Neutrophil (primary cell): ENCODE measurements around the gene MRGPRD.

Experiments used
- H3K27ac ChIP-seq: fragments of 200-600 bp; sonication (generic); 2 replicates; pipeline ENCODE4 v1.5.1; 2016; ENCODE audit warnings: mild to moderate bottlenecking, moderate library complexity
- H3K27me3 ChIP-seq: fragments of 200-600 bp; sonication (generic); 2 replicates; pipeline ENCODE4 v1.6.0; 2016; ENCODE audit warnings: mild to moderate bottlenecking
- H3K36me3 ChIP-seq: fragments of 200-600 bp; sonication (generic); 2 replicates; pipeline ENCODE4 v1.5.1; 2017
- H3K4me1 ChIP-seq, 2 experiments: fragments of 200-600 bp in 1 of 2; sonication (generic) in 1 of 2; 1 replicate in 1 of 2; 2 replicates in 1 of 2; pipeline versions ENCODE4 v1.5.1 to v1.6.1; 2013 to 2016; ENCODE audit warnings: low read depth in 1 of 2, low read length in 1 of 2, mild to moderate bottlenecking in 1 of 2, moderate library complexity in 1 of 2; ENCODE audit not compliant: control insufficient read depth in 1 of 2, insufficient read depth in 1 of 2
- H3K4me3 ChIP-seq, 2 experiments: fragments of 200-600 bp in 1 of 2; sonication (generic) in 1 of 2; 1 replicate in 1 of 2; 2 replicates in 1 of 2; pipeline ENCODE4 v1.5.1; 2013 to 2016; ENCODE audit warnings: low read depth in 1 of 2, low read length in 1 of 2, mild to moderate bottlenecking in 1 of 2, moderate library complexity in 1 of 2
- H3K9me3 ChIP-seq: fragments of 200-600 bp; sonication (generic); 2 replicates; pipeline ENCODE4 v1.5.1; 2016
- TF ChIP-seq, protein P1 (sequence below): fragments of 200-600 bp; sonication (generic); IDR thresholded peaks from 2 replicates; pipeline ENCODE4 v1.5.1; 2016; ENCODE audit warnings: antibody characterized with exemption

The MRGPRD gene

DNA sequence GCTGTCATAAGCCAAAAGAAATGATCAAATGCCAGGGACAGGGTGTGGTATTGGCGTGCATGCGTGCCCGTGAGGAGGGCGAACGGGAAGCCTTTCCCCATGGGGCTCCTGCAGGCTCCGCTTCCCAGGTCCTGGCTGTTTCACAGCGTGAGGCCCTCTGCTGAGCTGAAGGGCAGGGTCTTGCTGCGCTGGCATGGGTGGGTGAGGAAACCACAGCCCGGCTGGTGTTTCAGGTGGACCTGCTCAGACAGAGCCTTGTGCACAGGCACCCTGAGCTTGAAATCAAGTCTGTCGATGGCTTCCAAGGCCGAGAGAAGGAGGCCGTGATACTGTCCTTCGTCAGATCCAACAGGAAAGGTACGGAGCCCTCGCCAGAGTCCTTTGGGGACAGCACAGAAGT is 45.7 kb downstream of the MRGPRD start:
- TF ChIP-seq, protein P1, sequence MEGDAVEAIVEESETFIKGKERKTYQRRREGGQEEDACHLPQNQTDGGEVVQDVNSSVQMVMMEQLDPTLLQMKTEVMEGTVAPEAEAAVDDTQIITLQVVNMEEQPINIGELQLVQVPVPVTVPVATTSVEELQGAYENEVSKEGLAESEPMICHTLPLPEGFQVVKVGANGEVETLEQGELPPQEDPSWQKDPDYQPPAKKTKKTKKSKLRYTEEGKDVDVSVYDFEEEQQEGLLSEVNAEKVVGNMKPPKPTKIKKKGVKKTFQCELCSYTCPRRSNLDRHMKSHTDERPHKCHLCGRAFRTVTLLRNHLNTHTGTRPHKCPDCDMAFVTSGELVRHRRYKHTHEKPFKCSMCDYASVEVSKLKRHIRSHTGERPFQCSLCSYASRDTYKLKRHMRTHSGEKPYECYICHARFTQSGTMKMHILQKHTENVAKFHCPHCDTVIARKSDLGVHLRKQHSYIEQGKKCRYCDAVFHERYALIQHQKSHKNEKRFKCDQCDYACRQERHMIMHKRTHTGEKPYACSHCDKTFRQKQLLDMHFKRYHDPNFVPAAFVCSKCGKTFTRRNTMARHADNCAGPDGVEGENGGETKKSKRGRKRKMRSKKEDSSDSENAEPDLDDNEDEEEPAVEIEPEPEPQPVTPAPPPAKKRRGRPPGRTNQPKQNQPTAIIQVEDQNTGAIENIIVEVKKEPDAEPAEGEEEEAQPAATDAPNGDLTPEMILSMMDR, result no peak
- Histone ChIP-seq H3K36me3 (peaks cover 99% of the 10 kb centered on the region), H3K4me1 (peaks cover 12 to 14% of the 10 kb centered on the region in 2 experiments), H3K9me3 (no peaks in the 10 kb centered on the region), H3K4me3 (no peak overlapping the region), H3K27me3 (no peaks in the 10 kb centered on the region), H3K27ac (no peak overlapping the region)

DNA sequence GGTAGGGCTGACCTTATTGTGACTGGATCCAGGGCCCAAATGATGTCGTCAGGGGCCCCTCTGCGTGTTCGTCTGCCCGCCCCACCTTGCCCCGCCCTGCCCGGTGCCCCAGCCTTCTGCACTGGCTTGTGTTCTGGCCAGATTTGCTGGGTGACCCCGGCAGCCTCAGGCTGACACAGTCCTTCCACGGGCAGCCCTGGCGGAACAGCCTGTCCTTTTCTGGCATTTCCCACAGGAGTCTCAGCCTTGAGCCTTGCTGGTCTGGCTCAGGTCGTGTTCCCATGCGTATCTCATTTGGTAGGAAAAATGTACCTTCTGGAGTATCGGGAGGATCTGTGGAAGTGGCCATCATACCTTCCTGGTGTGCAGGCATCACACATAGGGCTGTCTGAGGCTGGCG is 46.1 kb downstream of the MRGPRD start:
- peaks cover 99% of the 10 kb centered on the region for H3K36me3 ChIP-seq
- no peaks in the 10 kb centered on the region for H3K9me3 ChIP-seq
- TF ChIP-seq, protein P1, result no peak
- peaks cover 15 to 18% of the 10 kb centered on the region in 2 experiments for H3K4me1 ChIP-seq
- no peaks in the 10 kb centered on the region for H3K27me3 ChIP-seq
- H3K4me3 ChIP-seq, result no peak overlapping the region
- no peak overlapping the region for H3K27ac ChIP-seq

GRCh38 chr11:68934321-68934645 is 46.5 kb downstream of the MRGPRD start:
- no peaks in the 10 kb centered on the region for H3K9me3 ChIP-seq
- H3K27ac ChIP-seq, result no peak overlapping the region
- no peak overlapping the region for H3K4me3 ChIP-seq
- H3K36me3 ChIP-seq, result peaks cover 99% of the 10 kb centered on the region
- peaks cover 19 to 21% of the 10 kb centered on the region in 2 experiments for H3K4me1 ChIP-seq
- H3K27me3 ChIP-seq, result no peaks in the 10 kb centered on the region
- TF ChIP-seq, protein P1, result no peak

DNA sequence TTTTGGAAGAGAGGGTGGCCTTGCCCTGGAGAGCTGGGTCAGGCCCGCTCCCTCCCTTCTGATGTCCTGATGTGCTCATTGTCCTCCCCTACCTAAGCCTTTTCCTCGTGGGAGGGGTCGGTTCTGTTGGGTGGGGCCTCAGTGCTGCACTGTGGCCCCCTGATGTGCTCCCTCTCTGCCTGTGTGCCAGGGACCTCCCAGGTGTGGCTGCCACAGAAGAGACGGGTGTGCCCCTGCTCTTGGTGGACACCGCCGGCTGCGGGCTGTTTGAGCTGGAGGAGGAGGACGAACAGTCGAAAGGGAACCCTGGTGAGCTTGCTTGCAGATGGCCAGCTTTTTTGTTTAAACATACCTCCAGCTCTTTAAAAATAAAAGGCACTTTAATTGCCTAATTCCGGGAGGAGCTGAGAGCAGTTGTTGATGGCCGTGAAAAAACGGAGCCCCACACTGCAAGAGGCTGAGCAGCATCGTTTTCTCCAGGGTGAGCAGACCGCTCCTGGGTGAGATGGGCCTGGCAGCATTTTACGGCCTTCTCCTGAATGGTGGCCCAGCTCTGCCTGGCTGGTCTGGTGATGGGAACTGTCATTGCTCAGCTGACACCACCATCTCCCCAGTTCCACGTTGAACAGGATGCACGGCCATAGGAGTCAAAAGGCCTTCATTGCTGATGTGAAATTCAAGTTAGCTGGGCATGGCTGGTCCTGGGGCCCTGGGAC is 47.0 kb downstream of the MRGPRD start:
- H3K36me3 ChIP-seq, result peaks cover 98% of the 10 kb centered on the region
- TF ChIP-seq, protein P1, result no peak
- H3K27ac ChIP-seq, result no peak overlapping the region
- no peaks in the 10 kb centered on the region for H3K27me3 ChIP-seq
- H3K4me3 ChIP-seq, result no peak overlapping the region
- H3K9me3 ChIP-seq, result no peaks in the 10 kb centered on the region
- H3K4me1 ChIP-seq, result peaks cover 24 to 27% of the 10 kb centered on the region in 2 experiments

DNA sequence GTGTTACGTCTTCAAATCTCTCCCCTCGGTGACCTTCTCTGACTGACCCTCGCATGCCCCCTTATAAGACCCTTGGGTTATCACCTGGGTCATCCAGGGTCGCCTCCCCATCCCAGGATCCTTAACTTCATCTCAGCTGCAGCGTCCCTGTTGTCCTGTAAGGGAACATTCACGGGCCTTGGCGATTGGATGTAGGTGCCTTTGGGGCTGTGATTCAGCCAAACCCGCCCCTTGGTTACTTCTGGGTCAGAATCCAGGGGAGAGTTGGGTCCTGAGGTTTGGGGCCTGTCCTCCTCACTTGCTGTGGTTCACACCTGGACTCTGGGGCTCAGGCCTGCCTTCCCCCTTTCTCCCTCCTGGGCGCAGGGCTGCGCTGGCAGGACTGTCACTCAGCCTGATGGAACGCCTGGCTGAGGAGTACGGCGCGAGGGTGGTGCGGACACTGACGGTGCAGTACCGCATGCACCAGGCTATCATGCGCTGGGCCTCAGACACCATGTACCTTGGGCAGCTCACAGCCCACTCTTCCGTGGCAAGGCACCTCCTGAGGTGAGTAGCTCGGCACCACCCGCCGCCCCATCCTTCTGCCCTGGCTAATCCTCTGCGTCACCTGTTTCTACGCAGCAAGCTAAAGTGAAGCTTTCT is 47.7 kb downstream of the MRGPRD start:
- peaks cover 91% of the 10 kb centered on the region for H3K36me3 ChIP-seq

More for the DNA sequence above, 47.7 kb downstream of the MRGPRD start:
- TF ChIP-seq, protein P1, result no peak
- no peaks in the 10 kb centered on the region for H3K27me3 ChIP-seq
- no peak overlapping the region for H3K27ac ChIP-seq
- H3K4me3 ChIP-seq, result no peak overlapping the region
- H3K9me3 ChIP-seq, result no peaks in the 10 kb centered on the region
- H3K4me1 ChIP-seq, result peaks cover 31 to 34% of the 10 kb centered on the region in 2 experiments
